GM12878 (cell line): ENCODE results near the gene DPM1. TPM values are rescaled to one million over a fixed set of nuclear protein-coding genes. Genes with fewer than 3 reads are reported as not detected.
A peak's percentile ranks its signal among the peaks of the same experiment; 100 is the strongest.

Source experiments
- ATAC-seq: fragments of 200-7000 bp; cut with Tn5 transposase; 3 replicates; pipeline ENCODE4 v1.9.1; 2020; ENCODE audit warnings: mild to moderate bottlenecking, moderate library complexity
- BruUV-seq: library from RNA; stranded (reverse); fragments of 400-500 nt; replicated peaks from 2 replicates; lab custom pipeline; 2021; lab: Mats Ljungman, UMichigan
- CTCF ChIA-PET: fragments of 300-600 bp; sonication (Branson Sonifier 250); formaldehyde crosslinking; extraction: SDS; loops from one replicate; lab custom pipeline; 2021; ENCODE audit warnings: inconsistent platforms; lab: Yijun Ruan, JAX
- POLR2A ChIA-PET: fragments of 350-600 bp; formaldehyde crosslinking; extraction: SDS; loops from one replicate; lab custom pipeline; 2021; ENCODE audit warnings: inconsistent platforms; lab: Charles Lee
- RAD21 ChIA-PET: fragments of 300-600 bp; sonication (Branson Sonifier 250); formaldehyde crosslinking; loops from one replicate; lab custom pipeline; 2023; ENCODE audit warnings: antibody characterized with exemption; ENCODE audit not compliant: unreplicated experiment; lab: Charles Lee
- SMC1A ChIA-PET: fragments of 300-600 bp; sonication (Branson Sonifier 250); formaldehyde crosslinking; loops from one replicate; lab custom pipeline; 2023; ENCODE audit not compliant: unreplicated experiment, uncharacterized antibody; lab: Charles Lee
- DNase-seq: peaks from one replicate; pipeline ENCODE4 v3.0.0-alpha.2; 2011; ENCODE audit warnings: low read depth, low spot score
- FAIRE-seq: peaks from 3 replicates; lab custom pipeline; 2011; peaks lifted over from hg19 to GRCh38; lab: Jason Lieb, UNC
- H2AFZ ChIP-seq: 2 replicates; pipeline ENCODE4 v1.6.0; 2011; ENCODE audit warnings: low read depth, low read length, control low read depth; ENCODE audit not compliant: control insufficient read depth
- H3K27ac ChIP-seq: 2 replicates; pipeline ENCODE4 v1.5.1; 2011; ENCODE audit warnings: control low read depth; ENCODE audit not compliant: control insufficient read depth, insufficient read depth
- H3K27me3 ChIP-seq, 2 experiments: replicated peaks in 1 of 2; 2 replicates each; pipeline versions ENCODE4 v1.6.0 to v1.6.1; 2011; ENCODE audit warnings: low read length in 1 of 2; ENCODE audit not compliant: control insufficient read depth in 2 of 2, insufficient read depth in 2 of 2
- H3K36me3 ChIP-seq, 2 experiments: 2 replicates each; pipeline ENCODE4 v1.5.1; 2011; ENCODE audit warnings: low read length in 1 of 2; ENCODE audit not compliant: control insufficient read depth in 2 of 2, insufficient read depth in 2 of 2
- H3K4me1 ChIP-seq: 2 replicates; pipeline ENCODE4 v1.6.1; 2011; ENCODE audit warnings: mild to moderate bottlenecking, low read length, moderate library complexity, mixed read lengths; ENCODE audit not compliant: control insufficient read depth, insufficient read depth
- H3K4me2 ChIP-seq: 2 replicates; pipeline ENCODE4 v1.6.0; 2011; ENCODE audit warnings: control low read depth; ENCODE audit not compliant: control insufficient read depth, insufficient read depth
- H3K4me3 ChIP-seq: fragments of 200-600 bp; sonication (generic); 2 replicates; pipeline ENCODE4 v1.5.1; 2016
- H3K79me2 ChIP-seq: 2 replicates; pipeline ENCODE4 v1.6.0; 2011; ENCODE audit warnings: low read length; ENCODE audit not compliant: control insufficient read depth, insufficient read depth
- H3K9ac ChIP-seq: 2 replicates; pipeline ENCODE4 v1.8.0; 2011; ENCODE audit warnings: low read length, control low read depth, mixed read lengths; ENCODE audit not compliant: control insufficient read depth, insufficient read depth
- H3K9me3 ChIP-seq: replicated peaks from 3 replicates; pipeline ENCODE4 v1.5.1; 2011; ENCODE audit warnings: mild to moderate bottlenecking, low read length; ENCODE audit not compliant: control insufficient read depth, insufficient read depth
- H4K20me1 ChIP-seq: 2 replicates; pipeline ENCODE4 v1.6.0; 2011; ENCODE audit not compliant: control insufficient read depth, insufficient read depth
- EP300 ChIP-seq, 2 experiments: fragments of 150-350 bp in 1 of 2; IDR thresholded peaks; 2 replicates each; pipeline ENCODE4 v1.6.1; 2011 to 2012; ENCODE audit warnings: low read depth in 2 of 2, low read length in 2 of 2, borderline replicate concordance in 1 of 2, improper control_type of control experiment in 1 of 2, inconsistent platforms in 1 of 2; ENCODE audit not compliant: control insufficient read depth in 1 of 2
- YY1 ChIP-seq: IDR thresholded peaks from 2 replicates; pipeline ENCODE4 v1.6.1; 2011; ENCODE audit warnings: low read depth, mild to moderate bottlenecking, low read length
- ZNF687 ChIP-seq: fragments of 450-650 bp; IDR thresholded peaks from 2 replicates; pipeline ENCODE4 v1.6.1; 2017; ENCODE audit warnings: mild to moderate bottlenecking, moderate library complexity
- WGBS: methylation state at CpG from one replicate; pipeline ENCODE4 v1.1.6; 2016; ENCODE audit warnings: low lambda C conversion rate; ENCODE audit not compliant: insufficient replicate concordance, insufficient coverage; ENCODE audit errors: missing lambda C conversion rate; 5-methylcytosine and 5-hydroxymethylcytosine counted together
- in situ Hi-C: fragments of 300-500 bp; cut with MboI; formaldehyde crosslinking; loops from 9 replicates; pipeline ENCODE4 v1.14.3; 2018; ENCODE audit warnings: mixed read lengths
- intact Hi-C: fragments of 100-400 bp; cut with micrococcal nuclease; formaldehyde crosslinking; loops from one replicate; pipeline ENCODE4 v1.14.2; 2022; ENCODE audit not compliant: unreplicated experiment
- polyA plus RNA-seq, 11 experiments: library from polyadenylated mRNA; depleted of rRNA in 4 of 11; unstranded in 6 of 11; stranded (reverse) in 5 of 11; fragments of >200 nt; fragmentation: Nextera tagmentation in 4 of 11; fragmentation: Illumina TruSeq in 1 of 11; extraction: Ambion mirVana in 4 of 11; extraction: Trizol in 1 of 11; gene quantifications; 1 replicate in 1 of 11; 2 replicates in 10 of 11; pipeline versions ENCODE4 v1.2.1 to v1.2.3, GENCODE V29; 2011 to 2016; ENCODE audit warnings: inconsistent platforms in 2 of 11, missing spikeins in 2 of 11, low read depth in 1 of 11
- total RNA-seq, 4 experiments: library from RNA; depleted of rRNA in 3 of 4; stranded (reverse); fragments of >200 nt in 3 of 4; fragmentation: Illumina TruSeq in 1 of 4; extraction: Trizol in 1 of 4; gene quantifications; 2 replicates each; pipeline versions ENCODE4 v1.2.1 to v1.2.3, GENCODE V29; 2013 to 2021
- TF ChIP-seq, protein P1 (sequence below), 3 experiments: IDR thresholded peaks in 2 of 3; conservative IDR thresholded peaks in 1 of 3; 2 replicates each; pipeline ENCODE4 v1.5.1; 2011; ENCODE audit warnings: low read depth in 3 of 3, low read length in 3 of 3, mild to moderate bottlenecking in 3 of 3, control low read depth in 2 of 3, moderate library complexity in 2 of 3, inconsistent platforms in 1 of 3, mixed read lengths in 1 of 3; ENCODE audit not compliant: control insufficient read depth in 2 of 3, insufficient read depth in 1 of 3; ENCODE audit errors: extremely low read depth in 1 of 3

Gene DPM1
- total and polyA plus RNA-seq, 10 of the 15 experiments (the other 5 are each of a cell fraction or from before 2014, with no cell fraction given), result 53.3 to 167 (median 108) TPM

- H3K9ac ChIP-seq, result peak overlapping the region; percentile 57; the same call in 1 of the 2 replicates
- WGBS, result 64% methylated on average over 5 of the region's 5 CpGs
- ATAC-seq (peak; percentile 64), DNase-seq (no peak), FAIRE-seq (no peak)
- no TSS peak for BruUV-seq
- peaks cover 71% of the 10 kb centered on the region for H3K79me2 ChIP-seq
- RAD21 ChIA-PET, result interaction anchor here (0.9 to 7.6 kb wide), 12 partner anchors 9 to 138 kb away, joined by 3 to 125 read pairs (median 9); partner anchors contain the start of gene BCAS4
- POLR2A ChIA-PET, result interaction anchor here (0.9 to 6.0 kb wide), 10 partner anchors 12 to 134 kb away, joined by 3 to 67 read pairs (median 4); partner anchors contain the start of gene BCAS4
- no peaks in the 10 kb centered on the region for H3K27me3 ChIP-seq
- no peaks in the 10 kb centered on the region for H4K20me1 ChIP-seq
- CTCF ChIA-PET, result interaction anchor here (0.7 to 13.0 kb wide), 16 partner anchors 9 to 179 kb away, joined by 3 to 336 read pairs (median 16); partner anchors contain the start of genes BCAS4, DPM1 and MOCS3
- intact Hi-C loops, result no loop called here
- peak overlapping the region; percentile 77 for H3K4me3 ChIP-seq
- TF ChIP-seq EP300 (IDR thresholded peaks at IDR 0.05; ENCODE audit: borderline replicate concordance in 1 of 2, control insufficient read depth in 1 of 2, low read depth in 2 of 2, low read length in 2 of 2) (no peak), YY1 (0 out of 2 replicates have a peak, but pooled peaks have one; percentile 15), ZNF687 (0 out of 2 replicates have a peak, but pooled peaks have one; percentile 17)
- TF ChIP-seq, protein P1, sequence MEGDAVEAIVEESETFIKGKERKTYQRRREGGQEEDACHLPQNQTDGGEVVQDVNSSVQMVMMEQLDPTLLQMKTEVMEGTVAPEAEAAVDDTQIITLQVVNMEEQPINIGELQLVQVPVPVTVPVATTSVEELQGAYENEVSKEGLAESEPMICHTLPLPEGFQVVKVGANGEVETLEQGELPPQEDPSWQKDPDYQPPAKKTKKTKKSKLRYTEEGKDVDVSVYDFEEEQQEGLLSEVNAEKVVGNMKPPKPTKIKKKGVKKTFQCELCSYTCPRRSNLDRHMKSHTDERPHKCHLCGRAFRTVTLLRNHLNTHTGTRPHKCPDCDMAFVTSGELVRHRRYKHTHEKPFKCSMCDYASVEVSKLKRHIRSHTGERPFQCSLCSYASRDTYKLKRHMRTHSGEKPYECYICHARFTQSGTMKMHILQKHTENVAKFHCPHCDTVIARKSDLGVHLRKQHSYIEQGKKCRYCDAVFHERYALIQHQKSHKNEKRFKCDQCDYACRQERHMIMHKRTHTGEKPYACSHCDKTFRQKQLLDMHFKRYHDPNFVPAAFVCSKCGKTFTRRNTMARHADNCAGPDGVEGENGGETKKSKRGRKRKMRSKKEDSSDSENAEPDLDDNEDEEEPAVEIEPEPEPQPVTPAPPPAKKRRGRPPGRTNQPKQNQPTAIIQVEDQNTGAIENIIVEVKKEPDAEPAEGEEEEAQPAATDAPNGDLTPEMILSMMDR (IDR thresholded peaks at IDR 0.05 in 2 of 3, conservative IDR thresholded peaks at IDR 0.05 in 1 of 3; ENCODE audit: control insufficient read depth in 2 of 3, extremely low read depth in 1 of 3, insufficient read depth in 1 of 3, low read depth in 3 of 3, low read length in 3 of 3), result peak; percentile 7 to 52 (median 23); a peak in 2 of 6 replicates
- peaks cover 2 to 20% of the 10 kb centered on the region in 2 experiments for H3K36me3 ChIP-seq
- H3K4me2 ChIP-seq, result peak overlapping the region; percentile 80
- peak overlapping the region; percentile 33; the same call in 1 of the 2 replicates for H3K27ac ChIP-seq
- no peak overlapping the region for H2AFZ ChIP-seq
- peaks cover 5% of the 10 kb centered on the region; the same call in 1 of the 2 replicates for H3K4me1 ChIP-seq
- SMC1A ChIA-PET, result interaction anchor here (0.7 to 8.2 kb wide), 19 partner anchors 8 to 135 kb away, joined by 3 to 90 read pairs (median 7); partner anchors contain the start of genes BCAS4, DPM1 and MOCS3
- in situ Hi-C loops, result no loop called here
- H3K9me3 ChIP-seq, result no peaks in the 10 kb centered on the region
Observed at GRCh38 chr20:50928469-50928868, 29.9 kb downstream of the DPM1 start.
